Colonic mucosa (tissue), 4 donors: ENCODE data around the gene GHRHR. TPM values are rescaled to one million over a fixed set of nuclear protein-coding genes. Genes with fewer than 3 reads are reported as not detected.

Experiments used
- DNase-seq: peaks from one replicate; pipeline ENCODE4 v3.0.0-alpha.2; 2020
- H3K27ac ChIP-seq: fragments of 200-600 bp; one replicate; pipeline ENCODE4 v1.8.0; 2021
- H3K27me3 ChIP-seq: fragments of 200-600 bp; one replicate; pipeline ENCODE4 v1.8.0; 2021
- H3K36me3 ChIP-seq: fragments of 200-600 bp; one replicate; pipeline ENCODE4 v1.8.0; 2021
- H3K4me1 ChIP-seq: fragments of 200-600 bp; one replicate; pipeline ENCODE4 v1.8.0; 2021; ENCODE audit warnings: mild to moderate bottlenecking
- H3K4me3 ChIP-seq: fragments of 200-600 bp; one replicate; pipeline ENCODE4 v1.8.0; 2021
- H3K9ac ChIP-seq, 2 donors: one replicate each; pipeline ENCODE4 v1.7.0; 2013; ENCODE audit warnings: control low read depth in 2 of 2, low read depth in 2 of 2, low read length in 2 of 2
- H3K9me3 ChIP-seq: fragments of 200-600 bp; one replicate; pipeline ENCODE4 v1.8.0; 2021
- CTCF ChIP-seq: fragments of 200-600 bp; IDR thresholded peaks from one replicate; pipeline ENCODE4 v1.8.0; 2022; ENCODE audit warnings: antibody characterized with exemption, mild to moderate bottlenecking
- intact Hi-C: fragments of 100-400 bp; cut with DNase I; formaldehyde crosslinking; loops from one replicate; pipeline ENCODE4 v1.14.1; 2022
- total RNA-seq, 2 donors: library from RNA; stranded (reverse); fragmentation: NEBNext Ultra II Directional in 1 of 2; extraction: Animal tissue kit (Norgen Biotek cat#: 25700) in 1 of 2; gene quantifications; one replicate each; pipeline ENCODE4 v1.2.1, GENCODE V29; 2021
- donor health status: healthy.
- donor health status: DM: no; HTN: no; CAD: no.
- donor health status: DM: no; HTN: no; CAD: no.

Gene GHRHR
- total RNA-seq, 2 donors from 2014 or later: not detected

- H3K27me3 ChIP-seq: no peaks in the 10 kb centered on the region
- no peak for DNase-seq
- H3K36me3 ChIP-seq: no peaks in the 10 kb centered on the region
- H3K9ac ChIP-seq: no peak overlapping the region
- H3K4me1 ChIP-seq: no peaks in the 10 kb centered on the region
- H3K9me3 ChIP-seq: no peaks in the 10 kb centered on the region
- H3K4me3 ChIP-seq: no peak overlapping the region
- TF ChIP-seq CTCF: no peak
- intact Hi-C loops: no loop called here
- no peak overlapping the region for H3K27ac ChIP-seq
Measured at GRCh38 chr7:30980751-30981150, 17.0 kb downstream of the GHRHR start.

- Histone ChIP-seq H3K27ac (no peak overlapping the region), H3K9ac (no peak overlapping the region), H3K36me3 (no peaks in the 10 kb centered on the region), H3K4me3 (no peak overlapping the region), H3K9me3 (no peaks in the 10 kb centered on the region), H3K27me3 (no peaks in the 10 kb centered on the region), H3K4me1 (no peaks in the 10 kb centered on the region)
- peak; percentile 79 for DNase-seq
- TF ChIP-seq CTCF: peak; percentile 90
- intact Hi-C loops: loop anchor here (1.0 kb wide), 1 partner anchor 139 kb away; no protein-coding TSS in a partner anchor
Measured at GRCh38 chr7:30983042-30983913, 19.5 kb downstream of the GHRHR start.

GRCh38 chr7:30983914-30984247 lies 20.1 kb downstream of the GHRHR start:
- DNase-seq: no peak
- H3K4me3 ChIP-seq: no peak overlapping the region
- peak; percentile 24 for TF ChIP-seq CTCF

GRCh38 chr7:30984359-30985107 lies 20.8 kb downstream of the GHRHR start:
- H3K36me3 ChIP-seq: no peaks in the 10 kb centered on the region
- no peak overlapping the region for H3K4me3 ChIP-seq
- no peak overlapping the region for H3K27ac ChIP-seq
- H3K27me3 ChIP-seq: no peaks in the 10 kb centered on the region
- no peaks in the 10 kb centered on the region for H3K9me3 ChIP-seq
- no peaks in the 10 kb centered on the region for H3K4me1 ChIP-seq
- intact Hi-C loops: no loop called here
- H3K9ac ChIP-seq: no peak overlapping the region
- no peak for TF ChIP-seq CTCF
- no peak for DNase-seq

More at GRCh38 chr7:30983914-30984247, 20.1 kb downstream of the GHRHR start:
- Histone ChIP-seq H3K27me3 (no peaks in the 10 kb centered on the region), H3K36me3 (no peaks in the 10 kb centered on the region), H3K9ac (no peak overlapping the region), H3K4me1 (no peaks in the 10 kb centered on the region), H3K27ac (no peak overlapping the region), H3K9me3 (no peaks in the 10 kb centered on the region)
- intact Hi-C loops: loop anchor here (1.0 kb wide), 1 partner anchor 138 kb away; no protein-coding TSS in a partner anchor

- TF ChIP-seq CTCF: no peak
- no peak for DNase-seq
- Histone ChIP-seq H3K4me1 (no peaks in the 10 kb centered on the region), H3K27me3 (no peaks in the 10 kb centered on the region), H3K27ac (no peak overlapping the region), H3K4me3 (no peak overlapping the region), H3K36me3 (no peaks in the 10 kb centered on the region), H3K9ac (no peak overlapping the region), H3K9me3 (no peaks in the 10 kb centered on the region)
- intact Hi-C loops: no loop called here
Measured at GRCh38 chr7:30985756-30986155, 22.0 kb downstream of the GHRHR start.
